Thyroid gland (tissue), 4 donors: ENCODE results near the gene TGFBR3.

ENCODE experiments used
- CTCF ChIP-seq, 6 experiments: fragments of 200-600 bp in 3 of 6; fragments of 450-650 bp in 3 of 6; sonication (generic) in 3 of 6; IDR thresholded peaks; one replicate each; pipeline ENCODE4 v1.5.1; 2016 to 2019; ENCODE audit warnings: antibody characterized with exemption in 6 of 6, mild to moderate bottlenecking in 2 of 6, inconsistent platforms in 1 of 6, moderate library complexity in 1 of 6
- POLR2A ChIP-seq, 2 donors: fragments of 450-650 bp; IDR thresholded peaks; one replicate each; pipeline ENCODE4 v1.6.1; 2017; ENCODE audit warnings: antibody characterized with exemption in 2 of 2, mild to moderate bottlenecking in 2 of 2, moderate library complexity in 1 of 2

- TF ChIP-seq CTCF (IDR thresholded peaks at IDR 0.05), result no peak
- no peak for TF ChIP-seq POLR2A (IDR thresholded peaks at IDR 0.05)
Measured at GRCh38 chr1:91707114-91707889, 178.6 kb downstream of the TGFBR3 start.
